AG04449 (cell line): ENCODE results near the gene DIPK2B.

Source experiments
- CTCF ChIA-PET: fragments of 350-600 bp; formaldehyde crosslinking; extraction: SDS; loops from one replicate; lab custom pipeline; 2021; ENCODE audit warnings: antibody characterized with exemption; lab: Yijun Ruan, JAX
- POLR2A ChIA-PET: fragments of 400-600, 350-600 bp; formaldehyde crosslinking; extraction: SDS; loops from one replicate; lab custom pipeline; 2020; ENCODE audit warnings: antibody characterized with exemption, inconsistent platforms; lab: Yijun Ruan, JAX
- DNase-seq: peaks from one replicate; pipeline ENCODE4 v3.0.0-alpha.2; 2010; ENCODE audit warnings: low read depth, low spot score
- H3K4me3 ChIP-seq: 2 replicates; pipeline ENCODE4 v1.5.1; 2011; ENCODE audit warnings: low read depth, mild to moderate bottlenecking, control low read depth, low read length
- CTCF ChIP-seq: IDR thresholded peaks from one replicate; pipeline ENCODE4 v1.5.1; 2011; ENCODE audit warnings: mild to moderate bottlenecking, moderate library complexity, low read length, control low read depth, inconsistent platforms; ENCODE audit not compliant: insufficient read depth; ENCODE audit errors: missing control alignments

DIPK2B gene

GRCh38 chrX:45200741-45201234, at the start of gene DIPK2B:
Gene DIPK2B (minus strand): TSS chrX:45200876. CDS start chrX:45200826, 50 bp downstream.
- CTCF ChIA-PET, result interaction anchor here (6.6 kb wide), 1 partner anchor 14 kb away, joined by 37 read pairs; no protein-coding TSS in a partner anchor
- DNase-seq, result no peak
- POLR2A ChIA-PET, result no interaction called here
- H3K4me3 ChIP-seq, result no peak within 1 kb of the TSS
- no peak for TF ChIP-seq CTCF

- TF ChIP-seq CTCF, result no peak
- H3K4me3 ChIP-seq, result no peak overlapping the region
- DNase-seq, result no peak
- ChIA-PET CTCF (no interaction called here), POLR2A (no interaction called here)
Observed at GRCh38 chrX:45240301-45240700, 39.6 kb upstream of the DIPK2B start.

GRCh38 chrX:45238489-45238888, 37.8 kb upstream of the DIPK2B start:
- ChIA-PET POLR2A (no interaction called here), CTCF (no interaction called here)
- no peak for DNase-seq
- no peak overlapping the region for H3K4me3 ChIP-seq
- TF ChIP-seq CTCF, result no peak

GRCh38 chrX:45233531-45233930, 32.9 kb upstream of the DIPK2B start:
- no peak for DNase-seq
- no peak for TF ChIP-seq CTCF
- ChIA-PET POLR2A (no interaction called here), CTCF (no interaction called here)
- H3K4me3 ChIP-seq, result no peak overlapping the region

GRCh38 chrX:45232139-45232538, 31.5 kb upstream of the DIPK2B start:
- TF ChIP-seq CTCF, result no peak
- ChIA-PET POLR2A (no interaction called here), CTCF (no interaction called here)
- DNase-seq, result no peak
- H3K4me3 ChIP-seq, result no peak overlapping the region

- no peak overlapping the region for H3K4me3 ChIP-seq
- no peak for DNase-seq
- TF ChIP-seq CTCF, result no peak
- ChIA-PET POLR2A (no interaction called here), CTCF (interaction anchor here (0.8 kb wide), 1 partner anchor 43 kb away, joined by 3 read pairs; no protein-coding TSS in a partner anchor)
Observed at GRCh38 chrX:45230410-45230809, 29.7 kb upstream of the DIPK2B start.
